DOHH2 (cell line): ENCODE measurements around the gene DNAJC15.

Experiments
- H3F3A ChIP-seq: fragments of 200-600 bp; sonication (generic), shearing (Covaris generic); 2 replicates; pipeline ENCODE4 v1.6.0; 2016; ENCODE audit warnings: antibody characterized with exemption, mild to moderate bottlenecking; ENCODE audit not compliant: control insufficient read depth, insufficient read depth
- H3K27ac ChIP-seq: fragments of 200-600 bp; sonication (generic); 2 replicates; pipeline ENCODE4 v1.5.1; 2014; ENCODE audit warnings: low read depth, mild to moderate bottlenecking, low read length, moderate library complexity
- H3K27me3 ChIP-seq: fragments of 200-600 bp; sonication (generic); 2 replicates; pipeline ENCODE4 v1.6.1; 2014; ENCODE audit warnings: mild to moderate bottlenecking, low read length, mixed read lengths; ENCODE audit not compliant: control insufficient read depth
- H3K36me3 ChIP-seq: fragments of 200-600 bp; sonication (generic); 2 replicates; pipeline ENCODE4 v1.6.1; 2014; ENCODE audit warnings: mild to moderate bottlenecking, low read length, moderate library complexity, mixed read lengths; ENCODE audit not compliant: control insufficient read depth
- H3K4me1 ChIP-seq: fragments of 200-600 bp; sonication (generic); 2 replicates; pipeline ENCODE4 v1.6.1; 2014; ENCODE audit warnings: mild to moderate bottlenecking, low read length, mixed read lengths; ENCODE audit not compliant: control insufficient read depth
- H3K4me2 ChIP-seq: fragments of 200-600 bp; sonication (generic); 2 replicates; pipeline ENCODE4 v1.6.0; 2014; ENCODE audit warnings: mild to moderate bottlenecking, low read length, moderate library complexity
- H3K4me3 ChIP-seq: fragments of 200-600 bp; sonication (generic); 2 replicates; pipeline ENCODE4 v1.5.1; 2014; ENCODE audit warnings: mild to moderate bottlenecking, low read length, mixed read lengths
- H3K79me2 ChIP-seq: fragments of 200-600 bp; sonication (generic); 2 replicates; pipeline ENCODE4 v1.6.1; 2014; ENCODE audit warnings: mild to moderate bottlenecking, low read length, mixed read lengths; ENCODE audit not compliant: control insufficient read depth
- H3K9me2 ChIP-seq: fragments of 200-600 bp; sonication (generic); replicated peaks from 2 replicates; pipeline ENCODE4 v1.6.1; 2014; ENCODE audit warnings: mild to moderate bottlenecking, low read length, mixed read lengths; ENCODE audit not compliant: control insufficient read depth
- H3K9me3 ChIP-seq: fragments of 200-600 bp; sonication (generic); 2 replicates; pipeline ENCODE4 v1.6.1; 2014; ENCODE audit warnings: antibody characterized with exemption, low read length, mixed read lengths; ENCODE audit not compliant: control insufficient read depth, insufficient read depth
- H4K20me1 ChIP-seq: fragments of 200-600 bp; sonication (generic); 2 replicates; pipeline ENCODE4 v1.6.0; 2014; ENCODE audit warnings: low read depth, mild to moderate bottlenecking, antibody characterized with exemption, low read length, moderate library complexity; ENCODE audit not compliant: control insufficient read depth, insufficient read depth
- CTCF ChIP-seq: fragments of 200-600 bp; sonication (generic); IDR thresholded peaks from one replicate; pipeline ENCODE4 v1.5.1; 2014; ENCODE audit warnings: antibody characterized with exemption, mild to moderate bottlenecking, low read depth, low read length; ENCODE audit not compliant: poor library complexity, severe bottlenecking
- EZH2phosphoT487 ChIP-seq: fragments of 200-600 bp; sonication (generic); IDR thresholded peaks from 2 replicates; pipeline ENCODE4 v1.6.1; 2017; ENCODE audit warnings: borderline replicate concordance, mild to moderate bottlenecking, antibody characterized with exemption, low read length, moderate library complexity, mixed read lengths

Gene DNAJC15

GRCh38 chr13:43061496-43062280 lies 38.3 kb downstream of the DNAJC15 start:
- Histone ChIP-seq H3K27ac (no peak overlapping the region), H3K4me3 (no peak overlapping the region), H3K36me3 (peaks cover 9% of the 10 kb centered on the region), H4K20me1 (0 out of 2 replicates have a peak, but pooled peaks cover 3% of the 10 kb centered on the region), H3K4me2 (no peak overlapping the region), H3K79me2 (peaks cover 66% of the 10 kb centered on the region), H3K9me3 (no peaks in the 10 kb centered on the region), H3K9me2 (no peaks in the 10 kb centered on the region), H3K27me3 (no peaks in the 10 kb centered on the region), H3K4me1 (peaks cover 22% of the 10 kb centered on the region), H3F3A (no peaks in the 10 kb centered on the region)
- TF ChIP-seq CTCF (no peak), EZH2phosphoT487 (no peak)

DNA sequence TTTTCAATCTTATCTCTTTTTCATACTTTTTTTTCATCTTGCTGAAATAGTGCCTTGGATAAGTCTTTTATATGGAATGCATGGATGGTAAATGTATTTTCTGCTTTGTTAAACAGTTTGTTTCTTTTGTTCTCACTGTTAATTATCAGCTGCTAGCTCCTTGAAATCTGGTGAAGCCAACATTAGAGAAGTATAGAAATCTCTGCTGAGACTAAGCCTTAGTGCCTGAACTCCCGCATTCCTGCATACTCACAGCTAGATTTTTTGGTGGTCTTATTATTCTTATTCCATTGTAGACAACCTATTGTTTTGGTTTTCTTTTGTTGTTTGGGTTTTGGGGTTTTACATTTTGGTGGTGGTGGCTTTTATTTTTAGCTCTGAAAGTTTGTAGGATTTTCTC lies 48.4 kb downstream of the DNAJC15 start:
- no peaks in the 10 kb centered on the region for H3K27me3 ChIP-seq
- no peaks in the 10 kb centered on the region for H4K20me1 ChIP-seq
- H3K79me2 ChIP-seq = peaks cover 28% of the 10 kb centered on the region
- no peaks in the 10 kb centered on the region for H3F3A ChIP-seq
- no peak overlapping the region for H3K4me2 ChIP-seq
- H3K9me3 ChIP-seq = no peaks in the 10 kb centered on the region
- no peaks in the 10 kb centered on the region for H3K9me2 ChIP-seq
- peaks cover 27% of the 10 kb centered on the region for H3K36me3 ChIP-seq
- H3K27ac ChIP-seq = no peak overlapping the region
- H3K4me1 ChIP-seq = peaks cover 23% of the 10 kb centered on the region
- no peak overlapping the region for H3K4me3 ChIP-seq
- TF ChIP-seq CTCF (no peak), EZH2phosphoT487 (no peak)

- Histone ChIP-seq H3K27me3 (no peaks in the 10 kb centered on the region), H3K79me2 (peaks cover 33% of the 10 kb centered on the region), H3K9me2 (no peaks in the 10 kb centered on the region), H3K9me3 (no peaks in the 10 kb centered on the region), H3K27ac (no peak overlapping the region), H3K36me3 (peaks cover 26% of the 10 kb centered on the region), H3K4me2 (no peak overlapping the region), H3K4me3 (no peak overlapping the region), H4K20me1 (no peaks in the 10 kb centered on the region), H3F3A (no peaks in the 10 kb centered on the region), H3K4me1 (peaks cover 29% of the 10 kb centered on the region)
- TF ChIP-seq EZH2phosphoT487 (no peak), CTCF (no peak)
Measured at GRCh38 chr13:43072394-43072793, 49.0 kb downstream of the DNAJC15 start.
